Endometrial microvascular endothelial cells (primary cell): ENCODE data around the gene ITK. TPM values are rescaled to one million over a fixed set of nuclear protein-coding genes. Genes with fewer than 3 reads are reported as not detected.

ENCODE experiments used
- in situ Hi-C: cut with HindIII; loops from 2 replicates; pipeline ENCODE4 v1.10.0; 2017; ENCODE audit warnings: low sequenced_read_pairs, low pct_unique_long_range_greater_than_20kb; ENCODE audit errors: inconsistent ontology term
- total RNA-seq: library from RNA; depleted of rRNA; stranded (reverse); fragments of >200 nt; gene quantifications from one replicate; pipeline ENCODE4 v1.2.3, GENCODE V29; 2015; ENCODE audit errors: inconsistent ontology term

The ITK gene
- total RNA-seq, 1 donor from 2014 or later: not detected

- in situ Hi-C loops: no loop called here
Measured at GRCh38 chr5:157289164-157289819, 108.7 kb downstream of the ITK start.

- in situ Hi-C loops: no loop called here
Measured at GRCh38 chr5:157290156-157290980, 109.7 kb downstream of the ITK start.

DNA sequence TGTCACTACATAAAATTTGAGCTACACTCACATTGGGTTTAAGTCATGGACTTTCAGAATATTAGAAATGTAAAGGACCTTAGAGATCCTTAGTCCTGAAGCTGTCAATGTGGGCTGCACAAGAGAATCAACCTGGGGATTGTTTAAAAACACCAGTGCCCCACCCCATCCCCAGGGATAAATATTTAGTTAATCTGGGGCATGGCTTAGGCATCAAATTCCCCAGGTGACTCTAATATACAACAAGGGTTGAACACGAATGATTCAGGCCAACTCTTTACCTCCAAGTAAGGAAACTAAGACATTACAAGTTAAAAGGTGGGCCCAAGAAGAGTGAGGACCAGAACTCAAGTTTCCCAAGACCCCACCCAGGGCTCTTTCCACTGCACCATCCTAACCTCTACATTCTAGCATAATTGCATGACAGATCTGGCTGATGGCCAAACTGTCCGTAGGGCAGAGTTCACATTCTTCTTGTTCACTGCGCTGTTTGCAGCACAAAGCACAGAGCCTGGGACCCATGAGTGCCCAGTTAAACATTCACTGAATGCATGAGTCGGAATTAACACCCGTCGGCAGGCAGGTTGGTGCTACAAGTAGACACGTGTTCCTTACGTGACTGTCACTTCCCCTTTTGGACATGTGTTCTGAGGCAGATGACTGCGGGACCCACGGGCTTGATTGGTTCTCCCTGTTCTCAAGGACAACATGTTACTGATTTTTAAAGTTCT lies 110.5 kb downstream of the ITK start:
- in situ Hi-C loops: no loop called here

DNA sequence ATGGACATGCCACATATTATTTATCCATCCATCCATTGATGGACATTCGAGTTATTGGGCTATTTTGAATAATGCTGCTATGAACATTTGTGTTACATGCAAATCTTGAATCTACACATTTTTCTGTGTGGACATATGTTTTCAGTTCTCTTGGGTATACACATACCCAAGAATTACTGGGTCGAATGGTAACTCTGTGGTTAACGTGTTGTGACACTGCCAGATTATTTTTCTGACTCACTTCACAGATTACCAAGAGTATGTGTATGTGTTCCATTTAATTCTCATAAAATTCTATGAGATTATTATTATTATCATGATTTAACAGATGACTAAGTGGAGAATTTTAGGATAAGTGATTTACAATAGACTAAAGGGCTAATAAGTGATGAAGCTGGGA lies 112.0 kb downstream of the ITK start:
- in situ Hi-C loops: no loop called here

DNA sequence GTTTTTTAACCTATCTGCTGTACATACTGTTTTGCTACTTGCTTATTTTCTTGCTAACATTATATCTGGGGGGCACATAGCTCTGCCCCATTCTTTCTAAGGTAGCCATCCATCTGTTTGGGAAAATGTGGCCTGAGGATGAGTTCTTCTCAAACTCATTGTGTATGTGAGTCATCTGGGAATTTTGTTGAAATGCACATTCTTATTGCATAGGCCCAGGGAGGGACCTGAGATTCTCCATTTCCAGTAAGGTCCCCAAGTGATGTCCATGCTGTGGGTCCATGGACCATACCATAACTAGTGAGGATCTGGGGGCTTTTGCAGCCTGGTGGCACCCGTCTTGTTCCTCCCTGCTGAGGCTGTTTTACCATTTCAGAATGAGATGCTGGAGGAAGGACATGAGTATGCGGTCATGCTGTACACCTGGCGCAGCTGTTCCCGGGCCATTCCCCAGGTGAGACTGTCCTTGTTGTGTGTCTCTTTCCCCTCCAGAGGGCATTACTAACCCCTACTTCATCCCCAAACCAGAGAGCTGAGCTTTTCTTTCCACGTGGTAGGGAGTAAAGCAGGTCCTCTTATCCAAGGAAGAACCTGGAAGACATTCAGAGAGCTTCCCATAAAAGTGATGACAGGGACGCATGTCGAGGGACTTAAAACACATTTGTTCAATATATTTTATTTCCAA lies 113.9 kb downstream of the ITK start:
- in situ Hi-C loops: no loop called here

- in situ Hi-C loops: no loop called here
Measured at GRCh38 chr5:157295247-157295646, 114.6 kb downstream of the ITK start.

DNA sequence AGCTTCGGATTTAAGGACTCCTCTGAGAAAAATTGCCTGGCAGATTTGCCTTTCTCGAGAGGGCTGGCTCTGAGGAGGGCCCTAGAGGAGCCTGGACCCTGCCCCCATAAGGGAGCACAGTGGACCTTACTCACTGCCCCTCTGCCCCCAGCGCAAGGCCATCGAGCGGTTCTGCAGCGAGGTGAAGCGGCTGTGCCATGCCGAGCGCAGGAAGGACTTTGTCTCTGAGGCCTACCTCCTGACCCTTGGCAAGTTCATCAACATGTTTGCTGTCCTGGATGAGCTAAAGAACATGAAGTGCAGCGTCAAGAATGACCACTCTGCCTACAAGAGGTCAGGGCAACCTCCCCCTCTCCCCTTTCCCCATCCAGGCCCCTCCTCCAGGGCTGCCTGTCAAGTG lies 119.9 kb downstream of the ITK start:
- in situ Hi-C loops: no loop called here

DNA sequence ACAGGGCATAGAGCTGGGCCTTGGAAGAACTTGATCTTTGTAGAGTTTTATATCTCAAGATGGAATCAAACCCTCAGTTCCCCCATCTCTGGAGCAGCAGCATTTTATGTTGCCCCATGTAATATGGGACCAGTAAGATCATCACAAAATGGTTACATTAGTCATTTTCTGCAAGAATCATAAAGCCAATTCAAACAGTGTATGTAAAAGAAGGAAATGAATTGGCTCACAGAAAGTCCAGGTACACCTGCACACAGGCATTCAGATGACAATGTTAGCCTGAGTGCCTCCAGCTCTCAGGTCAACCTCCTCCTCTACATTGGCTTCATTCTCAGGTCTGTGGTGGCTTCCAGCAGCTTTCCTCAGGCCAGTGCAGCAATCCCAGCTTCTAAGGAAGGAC lies 120.4 kb downstream of the ITK start:
- in situ Hi-C loops: no loop called here

DNA sequence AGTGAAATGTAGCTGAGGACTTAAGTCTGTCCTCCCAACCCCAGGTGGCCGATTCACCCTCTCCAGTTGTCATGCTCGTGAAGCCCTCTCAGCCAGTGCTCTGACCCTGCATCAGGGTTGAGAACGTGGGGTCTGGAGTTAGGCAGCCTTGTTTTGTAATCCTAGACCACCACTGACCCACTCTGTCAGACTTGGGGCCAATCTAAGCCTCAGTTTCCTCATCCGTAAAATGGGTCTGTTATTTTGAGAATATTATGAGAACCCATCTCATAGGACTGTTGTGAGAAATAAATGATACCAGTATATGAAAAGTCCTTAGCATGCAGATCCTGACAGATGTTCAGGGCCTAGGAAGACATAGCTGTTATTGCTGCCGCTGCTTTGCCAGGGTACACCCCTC lies 122.4 kb downstream of the ITK start:
- in situ Hi-C loops: no loop called here

GRCh38 chr5:157303667-157304327 lies 123.2 kb downstream of the ITK start:
- in situ Hi-C loops: no loop called here

Other genes starting within 250 kb of the ITK start
- gene TIMD4, start 217.6 kb upstream of the ITK start, total RNA-seq: not detected
- gene HAVCR1, start 121.7 kb upstream of the ITK start, total RNA-seq: not detected
- not detected for gene HAVCR2, start 71.8 kb upstream of the ITK start, total RNA-seq
- gene MED7, start 38.0 kb upstream of the ITK start, total RNA-seq: 6.7 TPM
- gene GARIN3, start 14.6 kb upstream of the ITK start, total RNA-seq: not detected
- gene CYFIP2, start 85.3 kb downstream of the ITK start, total RNA-seq: 10.4 TPM